NCI-H82 treated with DMSO at 0.1 percent for 48 hours (cell line): ENCODE measurements around the gene UBL7.
A peak's percentile ranks its signal among the peaks of the same experiment; 100 is the strongest.

Experiments used
- DNase-seq: peaks from one replicate; lab custom pipeline; 2025; ENCODE audit not compliant: unreplicated experiment; lab: John Stamatoyannopoulos, UW

Gene UBL7

DNA sequence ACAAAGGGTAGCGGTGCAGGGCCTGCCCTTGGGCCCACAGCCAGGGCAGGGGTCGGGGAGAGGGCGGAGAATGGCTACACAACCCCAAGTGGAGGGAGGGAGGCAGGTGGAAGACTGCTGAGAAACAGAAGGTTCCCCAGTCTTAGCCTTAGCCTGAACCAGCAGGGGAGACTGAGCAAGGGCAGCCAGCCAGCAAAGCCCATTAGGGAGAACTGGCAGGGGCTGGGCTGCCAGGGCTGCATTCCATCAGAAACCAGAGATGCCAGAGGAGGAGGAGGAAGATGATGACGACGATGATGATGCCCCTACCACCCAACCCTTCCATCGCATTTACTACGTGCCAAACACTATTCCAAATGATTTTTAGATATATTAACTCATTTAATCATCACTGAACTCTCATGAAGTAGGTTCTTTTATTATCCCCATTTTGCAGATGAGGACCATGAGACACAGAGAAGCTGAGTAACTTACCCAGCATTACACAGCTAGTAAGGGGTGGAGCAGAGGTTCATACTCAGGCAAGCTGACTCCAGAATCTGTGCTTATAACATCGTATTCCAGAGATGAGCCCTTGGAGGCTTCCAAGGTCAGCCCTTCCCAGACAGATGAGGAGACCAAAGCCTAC lies 35.9 kb downstream of the UBL7 start:
- no peak for DNase-seq

DNA sequence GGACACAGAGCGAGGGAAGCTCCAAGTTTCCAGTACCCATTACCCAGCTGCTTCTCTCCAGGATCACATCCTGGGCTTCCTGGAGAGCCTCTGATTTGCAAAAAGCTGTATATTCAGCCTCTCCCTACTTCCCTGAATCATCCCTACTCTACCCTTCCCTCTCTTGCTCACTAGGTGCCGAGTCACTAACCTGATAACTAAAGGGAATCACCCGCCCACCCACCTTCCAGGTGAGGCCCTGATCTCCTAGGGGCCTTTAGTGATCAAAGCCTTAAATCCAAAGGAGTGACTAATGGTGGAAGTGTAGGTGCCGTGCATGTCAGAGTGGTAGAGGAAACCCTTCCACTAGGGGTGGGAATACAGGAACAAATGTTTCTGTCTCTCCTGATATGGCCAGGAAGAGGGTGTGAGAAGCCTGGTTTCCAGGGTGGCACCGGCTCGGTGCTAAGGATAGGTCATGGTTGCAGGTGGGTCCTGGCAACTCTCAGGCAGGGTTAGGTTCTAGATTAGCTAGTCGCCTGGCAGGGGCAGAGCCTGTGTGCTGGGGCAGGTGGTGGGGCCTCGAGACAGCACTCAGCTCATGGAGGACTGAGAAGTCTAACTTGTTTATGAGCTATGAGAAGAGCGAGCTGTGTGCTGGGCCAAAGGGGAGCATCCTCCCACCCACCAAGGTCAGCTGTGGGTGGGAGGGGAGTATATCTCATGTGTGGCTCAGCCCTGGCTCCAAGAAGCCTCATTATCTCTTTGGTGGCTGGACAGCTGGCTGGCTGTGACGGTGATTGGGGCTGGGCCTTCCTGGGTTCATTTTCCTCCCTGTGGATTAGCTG lies 37.3 kb downstream of the UBL7 start:
- no peak for DNase-seq

DNA sequence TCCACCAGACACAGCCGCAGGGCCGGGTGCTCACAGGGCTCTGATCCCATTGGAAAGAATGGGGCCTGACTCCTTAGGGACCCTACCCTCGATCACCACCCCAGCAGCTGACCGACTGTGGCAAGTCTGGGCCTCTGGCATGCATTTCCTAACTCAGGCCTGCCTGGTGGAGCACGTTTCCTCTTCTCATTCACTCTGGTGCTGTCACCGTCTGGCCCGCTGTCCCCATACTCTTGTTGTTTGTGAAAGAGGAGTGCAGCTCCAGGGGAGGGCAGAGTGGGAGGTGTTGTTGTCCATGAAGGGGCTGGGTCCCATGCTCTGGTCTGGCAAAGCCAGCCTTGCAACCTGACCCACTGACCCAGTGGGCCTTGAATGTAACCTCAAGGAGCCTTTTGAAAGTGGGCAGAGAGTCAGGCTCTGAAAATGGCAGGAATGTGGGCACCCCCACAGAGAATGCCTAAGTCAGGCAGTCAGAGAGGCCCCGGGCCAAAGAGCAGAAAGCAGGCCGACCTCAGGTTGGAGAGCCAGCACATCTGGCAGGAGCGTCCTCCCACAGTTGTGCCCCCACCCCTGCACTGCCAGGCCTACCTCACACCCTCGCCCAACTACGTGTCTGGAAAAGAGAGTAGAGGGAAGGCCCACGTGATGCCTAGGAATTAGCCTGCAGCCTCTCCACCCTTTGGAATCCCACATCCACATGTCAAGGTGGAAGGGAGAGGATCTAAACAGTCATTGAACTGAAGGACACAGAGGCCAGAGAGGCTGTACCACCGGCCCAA lies 38.1 kb downstream of the UBL7 start:
- DNase-seq, result no peak

DNA sequence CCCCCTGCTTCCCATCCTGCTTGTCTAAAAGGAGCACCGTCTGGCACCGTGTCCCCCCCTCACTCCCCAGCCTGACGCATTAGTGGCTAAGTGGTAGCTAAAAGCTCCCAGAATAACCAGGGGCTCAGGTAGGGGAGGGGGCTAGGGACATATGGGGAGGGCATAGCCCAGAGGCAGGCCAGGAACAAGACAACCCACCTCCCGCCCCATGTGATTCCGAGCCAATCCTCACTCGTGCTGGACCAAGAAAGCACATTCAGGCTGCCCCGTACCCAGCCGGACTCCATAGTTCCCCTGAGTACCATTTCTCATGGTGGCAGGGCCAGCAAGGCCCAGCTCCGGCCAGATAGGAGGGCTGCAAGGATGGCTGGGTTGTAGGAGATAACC lies 38.7 kb downstream of the UBL7 start:
- DNase-seq, result peak; percentile 38

DNA sequence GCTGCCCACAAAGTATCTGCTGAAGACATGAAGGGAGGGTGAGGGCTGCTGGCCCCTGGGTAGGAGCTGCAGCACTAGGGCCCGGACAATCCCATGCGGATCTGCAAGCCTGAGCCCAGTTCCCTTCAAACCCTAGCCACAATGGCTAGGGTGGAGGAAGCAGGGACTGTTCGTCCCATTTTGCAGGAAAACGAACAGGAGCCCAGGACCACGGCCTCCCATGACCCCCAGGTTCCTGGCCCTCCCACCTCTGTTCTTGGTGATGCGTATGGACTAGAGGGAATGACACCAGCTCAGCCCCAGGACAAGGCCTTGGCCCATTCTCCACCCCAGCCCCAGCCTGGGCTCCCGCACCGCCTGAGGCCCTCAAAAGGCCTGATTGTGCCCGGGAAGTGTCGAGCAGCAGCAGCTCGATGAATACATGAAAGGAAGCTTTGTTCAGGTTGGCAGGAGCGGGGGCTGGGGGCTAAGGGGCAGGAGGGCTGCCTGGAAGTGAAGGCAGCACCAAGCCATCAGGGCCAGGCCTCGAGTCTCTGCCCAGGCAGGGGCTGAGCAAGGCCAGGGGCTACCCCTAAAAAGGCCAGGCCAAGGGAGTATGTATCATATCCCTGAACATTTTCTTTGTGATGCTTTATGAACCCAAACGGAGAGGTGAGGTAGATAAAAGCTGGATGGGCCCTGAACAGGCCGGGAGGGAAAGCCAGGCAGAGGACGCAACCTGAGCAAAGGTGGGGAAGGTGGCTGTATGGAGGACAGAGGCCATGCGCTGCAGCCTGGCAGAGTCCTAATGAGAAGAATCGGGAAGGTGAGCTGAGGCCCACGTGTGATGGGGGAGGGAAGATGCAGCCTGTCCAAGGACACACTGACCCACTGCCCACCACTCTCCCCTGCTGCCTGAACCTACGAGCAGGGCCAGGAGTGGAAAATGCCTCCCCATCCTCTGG lies 39.4 kb downstream of the UBL7 start:
- DNase-seq, result no peak

DNA sequence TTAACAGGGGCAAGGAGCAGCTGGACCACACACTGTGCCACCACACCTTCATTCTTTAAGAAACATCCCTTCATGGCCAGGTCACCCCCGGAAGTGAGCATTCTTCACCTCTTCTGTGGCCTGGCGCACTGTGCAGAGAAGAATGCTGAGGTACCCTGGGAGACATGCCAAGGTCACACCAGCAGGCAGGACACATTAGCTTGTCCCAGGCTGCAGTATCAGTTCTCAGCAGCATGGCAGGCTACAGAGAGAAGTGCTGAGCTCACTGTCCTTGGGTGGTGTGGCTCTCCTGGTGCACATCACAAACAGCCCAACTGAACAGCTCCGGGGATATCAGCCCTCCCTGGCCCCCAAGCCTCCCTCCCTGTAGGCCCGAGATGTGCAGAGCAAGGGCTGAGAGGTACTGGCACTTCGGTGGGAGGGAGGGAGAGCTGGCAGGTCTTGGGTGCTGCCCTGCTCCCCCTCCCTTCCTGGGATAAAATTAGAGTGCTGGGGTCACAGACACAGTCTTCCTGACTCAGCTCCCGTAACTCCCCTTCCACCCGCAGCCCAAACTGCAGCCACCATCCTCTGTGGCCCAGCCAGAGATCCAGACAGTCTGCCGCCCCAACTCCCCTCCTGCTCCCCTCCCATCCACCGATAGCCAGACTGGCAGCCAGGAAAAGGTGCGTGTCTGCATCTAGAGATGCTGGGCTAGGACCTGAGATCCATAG lies 40.6 kb downstream of the UBL7 start:
- DNase-seq, result no peak

DNA sequence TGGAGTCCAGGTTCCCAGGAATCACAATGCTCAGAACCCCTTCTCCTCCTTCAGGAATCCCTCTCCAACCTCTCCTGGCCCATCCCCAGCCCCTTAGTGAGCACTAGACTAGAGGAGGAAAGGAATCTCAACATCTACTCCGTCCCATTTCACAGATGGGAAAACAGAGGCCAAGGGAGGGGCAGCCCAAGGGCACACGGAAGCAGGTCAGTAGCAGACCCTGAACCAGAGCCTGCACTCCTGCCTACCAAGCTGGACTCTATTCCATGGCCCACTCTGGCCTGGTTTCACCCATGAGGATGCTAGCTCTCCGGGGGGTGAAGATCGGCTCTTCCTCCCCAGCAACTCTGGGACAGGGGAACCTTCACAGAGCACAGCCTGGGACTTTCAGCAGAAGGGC lies 41.5 kb downstream of the UBL7 start:
- DNase-seq, result no peak

DNA sequence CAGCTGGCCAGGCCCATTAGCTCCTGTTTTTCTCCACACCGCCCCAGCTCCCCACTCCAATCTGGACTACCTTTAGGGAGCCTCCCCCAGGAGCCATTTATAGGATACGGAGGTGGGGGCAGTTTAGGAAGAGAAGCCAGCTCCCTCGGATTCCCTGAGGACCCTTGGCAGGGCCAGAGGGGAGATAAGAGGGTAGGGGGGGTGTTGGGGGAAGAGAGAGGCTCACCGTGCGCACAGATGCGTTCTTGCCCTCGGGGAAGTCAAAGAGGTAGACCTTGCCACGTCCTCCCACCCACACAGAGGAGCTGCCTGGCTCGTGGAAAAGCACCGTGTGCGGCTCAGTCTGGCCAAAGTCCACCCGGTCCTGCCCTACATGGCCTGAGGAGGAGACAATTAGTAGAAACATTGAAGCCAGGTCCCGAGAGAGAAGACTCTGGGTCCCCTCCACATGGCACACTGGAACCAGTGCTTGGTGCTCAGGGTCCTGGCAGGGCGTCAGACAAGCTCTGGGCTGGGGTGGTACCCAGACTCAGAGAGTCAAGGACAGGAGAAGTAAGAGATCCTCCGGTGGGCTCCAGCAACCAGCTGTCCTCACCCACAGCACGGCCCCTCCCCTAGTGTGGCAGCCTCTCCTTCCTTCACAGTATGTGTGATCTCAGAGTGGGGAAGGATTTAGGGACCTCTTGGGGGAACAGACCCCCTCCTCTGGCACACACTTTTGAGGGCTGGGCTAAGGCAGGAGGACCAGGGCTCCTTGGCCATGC lies 42.2 kb downstream of the UBL7 start:
- no peak for DNase-seq

DNA sequence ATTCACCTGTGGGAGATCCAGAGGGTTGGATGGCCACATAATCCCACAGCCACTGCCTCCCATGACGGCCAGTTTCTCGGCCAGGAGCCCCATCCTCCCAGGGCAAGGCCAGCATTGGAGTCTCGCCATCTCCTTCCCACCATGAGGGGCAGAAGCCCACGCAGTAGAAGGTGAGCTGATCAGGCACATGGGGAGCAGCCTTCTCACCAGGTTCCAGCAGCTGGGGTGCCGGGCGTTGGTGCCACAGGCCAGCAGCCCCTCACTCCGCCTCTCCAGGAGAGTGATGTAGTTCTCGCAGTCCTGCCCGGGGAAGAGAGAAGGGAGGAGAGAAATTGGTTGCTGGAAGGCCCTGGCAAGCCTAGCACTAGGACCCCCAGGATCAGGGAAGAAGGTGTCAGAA lies 43.3 kb downstream of the UBL7 start:
- no peak for DNase-seq

DNA sequence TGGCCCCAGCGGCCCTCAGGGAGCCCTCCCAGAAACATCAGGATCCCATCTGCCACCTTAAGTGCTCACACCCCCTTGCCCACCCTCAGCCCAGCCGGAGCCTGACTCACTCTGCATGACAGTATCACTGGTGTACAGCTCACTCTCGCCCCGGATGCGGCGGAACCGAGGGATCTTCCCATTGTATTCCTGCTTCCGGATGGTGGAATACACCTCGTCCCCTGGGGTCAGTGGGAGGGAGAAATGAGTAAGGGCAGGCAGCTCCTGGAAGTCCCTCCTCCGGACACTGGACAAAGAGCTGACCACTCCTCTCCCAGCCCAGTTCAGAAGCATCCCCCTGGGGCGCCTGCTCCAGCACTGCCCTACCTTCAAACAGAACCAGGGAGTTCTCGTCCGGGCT lies 43.7 kb downstream of the UBL7 start:
- no peak for DNase-seq

DNA sequence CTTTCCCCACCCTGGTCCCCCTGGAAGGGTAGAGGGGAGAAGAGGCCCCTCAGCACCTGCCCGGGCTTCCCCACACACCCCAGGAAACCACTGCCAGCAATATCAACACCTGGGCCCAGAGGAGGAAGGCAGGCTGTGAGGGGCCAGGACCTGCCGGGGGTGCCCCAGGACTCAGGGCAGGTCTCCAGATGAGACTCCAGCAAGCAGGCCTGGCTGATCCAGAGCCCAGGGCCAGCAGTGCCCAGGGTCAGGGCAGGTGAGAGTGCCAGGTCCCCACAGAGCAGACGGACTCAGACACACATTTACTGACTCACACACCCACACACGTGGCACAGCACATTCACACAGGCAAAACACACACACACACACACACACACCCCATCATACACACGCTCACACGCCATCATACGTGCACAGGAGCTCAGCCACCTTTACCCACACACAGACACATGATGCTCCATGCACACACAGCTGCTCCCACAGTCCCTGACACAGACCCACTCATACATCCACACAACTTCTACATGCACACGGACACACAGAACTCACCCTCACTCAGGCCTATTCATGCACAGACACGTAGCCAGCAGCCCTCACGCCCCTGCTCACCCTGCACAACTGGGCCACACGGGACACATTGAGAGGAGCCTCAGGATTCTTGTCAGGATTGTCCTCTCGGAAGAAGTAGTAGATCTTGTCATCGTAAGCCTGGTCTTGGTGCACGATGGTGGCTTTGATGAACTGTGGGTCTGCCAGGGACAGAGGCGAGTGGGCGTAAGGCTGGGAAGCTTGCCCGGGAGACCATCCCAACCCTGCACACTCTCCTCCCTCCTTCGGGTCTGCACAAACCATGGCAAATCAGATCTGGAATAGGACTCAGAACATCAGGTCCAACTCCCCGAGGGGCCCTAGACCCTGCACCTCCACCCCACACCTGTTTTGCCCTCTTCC lies 44.7 kb downstream of the UBL7 start:
- DNase-seq, result no peak

DNA sequence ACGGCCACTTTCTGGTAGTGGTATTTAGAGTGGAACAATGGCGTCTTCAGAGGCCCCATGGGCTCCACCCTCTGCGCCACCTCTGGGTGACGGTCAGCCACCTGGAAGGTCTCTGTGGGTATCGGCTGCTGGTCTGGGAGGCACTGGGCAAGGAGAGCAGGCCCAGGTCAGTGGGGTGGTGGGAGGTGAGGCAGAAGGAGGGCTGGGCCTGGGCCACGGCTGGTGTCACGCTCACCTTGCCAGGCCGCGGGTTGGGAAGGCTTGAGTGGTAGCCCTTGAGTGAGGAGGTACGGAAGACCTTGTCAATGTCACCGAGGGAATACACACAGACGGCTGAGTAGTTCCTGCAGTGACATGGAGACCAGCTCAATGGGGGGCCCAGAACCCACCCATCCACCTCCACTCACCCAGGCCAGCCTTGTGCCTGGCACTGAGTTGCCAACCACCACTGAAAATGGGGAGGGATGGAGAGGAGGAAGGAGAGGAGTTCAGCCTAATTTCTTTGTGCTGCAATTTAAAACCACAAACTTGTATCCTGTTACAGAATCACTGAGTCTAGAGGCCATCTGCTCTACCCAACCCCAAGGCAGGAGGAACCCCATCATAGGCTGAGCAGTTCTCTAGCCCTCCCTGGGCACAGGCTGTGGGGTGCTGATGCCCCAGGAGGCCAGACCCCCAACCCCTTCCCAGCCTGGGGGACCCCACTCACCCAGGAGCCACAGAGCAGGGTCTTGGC lies 46.2 kb downstream of the UBL7 start:
- no peak for DNase-seq

DNA sequence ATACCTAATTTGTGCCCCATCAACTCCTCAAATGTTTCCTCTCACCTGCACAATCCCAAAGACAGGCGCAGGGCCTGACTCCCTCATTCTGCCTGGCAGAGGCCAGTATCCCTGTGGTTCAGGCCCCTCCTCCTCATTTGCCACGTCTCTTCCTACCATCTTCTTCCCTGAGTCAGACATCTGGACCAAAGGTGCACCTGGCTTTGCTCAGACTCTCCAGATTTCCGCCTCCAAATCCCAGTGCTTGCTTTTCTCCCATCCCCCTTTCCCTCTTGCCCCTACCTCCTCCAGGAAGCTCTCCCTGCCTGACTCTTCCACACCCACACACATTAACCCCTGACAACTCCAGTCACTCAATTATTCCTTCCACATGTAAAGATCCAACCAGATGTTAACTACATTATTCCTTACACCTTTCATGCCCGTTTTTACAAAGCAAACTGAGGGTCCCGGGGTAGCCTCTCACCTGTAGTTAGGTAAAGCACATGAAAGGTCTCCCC lies 46.8 kb downstream of the UBL7 start:
- DNase-seq, result no peak

DNA sequence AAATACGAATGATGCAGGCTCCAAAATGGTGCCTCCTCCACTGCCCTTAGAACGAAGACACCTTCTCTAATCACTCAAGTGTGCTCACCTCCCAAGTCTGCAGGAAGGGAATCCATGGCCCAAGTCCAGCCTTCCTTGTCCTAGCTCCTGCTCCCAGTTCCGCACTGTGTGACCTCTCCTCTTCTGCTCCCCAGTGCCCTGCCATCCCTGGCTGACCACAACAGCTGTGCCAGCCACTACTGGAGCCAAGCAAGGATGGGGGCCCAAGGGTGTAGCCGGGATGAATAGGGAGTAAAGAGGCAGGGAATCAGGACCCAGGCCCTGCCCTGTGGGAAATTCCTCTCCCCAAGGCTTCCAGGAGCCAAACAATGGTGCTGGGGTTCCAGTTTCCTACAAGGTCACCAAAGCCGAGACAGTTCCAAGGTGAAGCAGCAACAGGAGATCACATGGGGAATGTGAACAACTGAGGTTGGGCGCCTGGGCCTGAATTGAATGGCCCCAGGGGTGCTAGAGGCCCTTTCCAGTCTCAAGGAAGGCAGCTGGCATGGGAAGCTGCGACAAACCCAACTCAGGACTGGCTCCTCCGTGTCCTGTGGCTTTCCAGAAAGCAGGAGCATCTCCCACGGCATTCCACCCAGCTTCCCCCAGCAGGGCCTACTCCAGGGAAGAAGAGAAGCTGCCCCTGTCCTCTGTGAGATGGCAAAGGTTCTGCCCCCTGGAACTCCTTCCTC lies 47.4 kb downstream of the UBL7 start:
- no peak for DNase-seq

DNA sequence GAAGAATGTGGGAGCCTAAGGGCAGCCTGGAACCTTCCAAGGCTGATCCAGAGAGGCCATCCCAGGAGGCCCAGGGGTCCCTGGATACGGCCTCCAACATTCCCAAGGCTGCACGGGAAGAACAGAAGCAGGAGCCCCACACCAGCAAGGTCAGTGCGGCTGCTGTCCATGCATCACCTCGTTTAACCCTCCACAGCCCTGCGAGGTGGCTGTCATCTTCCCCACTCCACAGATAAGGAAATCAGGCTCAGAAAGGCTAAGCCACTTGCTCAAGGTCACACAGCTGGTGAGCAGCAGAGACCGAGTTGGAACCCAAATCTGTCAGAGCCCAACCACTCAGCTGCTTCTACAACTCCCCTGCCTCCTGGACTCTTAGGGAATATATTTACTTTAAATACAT lies 48.8 kb downstream of the UBL7 start:
- no peak for DNase-seq

DNA sequence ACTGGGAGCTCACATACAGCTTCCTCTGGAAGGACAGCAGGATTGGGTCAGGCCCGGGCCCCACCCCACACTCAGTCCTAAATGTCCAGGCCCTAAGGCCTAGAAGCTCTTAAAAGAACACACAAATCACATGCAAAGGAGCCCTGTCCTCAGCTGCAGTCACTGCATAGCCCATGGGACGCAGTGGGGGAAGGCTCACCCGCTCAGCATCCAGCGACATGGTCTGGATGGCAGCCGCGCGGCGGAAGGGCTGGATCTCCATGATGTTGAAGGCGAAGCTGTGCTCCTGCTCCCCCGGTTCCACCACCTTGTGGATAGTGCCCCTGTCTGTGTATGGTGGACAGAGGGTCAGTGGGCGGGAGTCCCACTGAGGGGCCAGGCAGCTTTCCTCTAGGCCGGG lies 49.3 kb downstream of the UBL7 start:
- DNase-seq, result no peak

DNA sequence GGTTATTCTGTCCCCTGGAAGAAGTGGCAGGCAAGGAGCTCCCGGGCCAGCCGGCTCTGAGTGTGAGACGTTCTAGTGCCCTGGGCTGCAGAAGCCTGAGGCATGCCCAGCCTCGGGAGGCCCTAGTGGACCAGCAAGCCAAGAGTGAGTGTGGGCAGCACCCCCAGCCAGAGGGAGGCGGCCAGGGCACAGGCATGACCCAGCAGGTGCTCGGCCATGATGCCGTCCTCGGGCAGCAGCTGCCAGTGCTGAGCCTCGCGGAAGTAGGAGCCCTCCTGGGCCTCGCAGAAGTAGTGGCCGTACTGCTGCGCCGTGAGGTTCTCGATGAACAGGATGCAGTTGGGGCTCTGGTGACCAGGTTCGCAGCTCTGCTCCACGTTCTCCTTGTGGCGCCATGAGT lies 50.5 kb downstream of the UBL7 start:
- DNase-seq, result no peak
